Subcutaneous abdominal adipose tissue (tissue), 5 donors: ENCODE data around the gene XRN1.

Experiments
- H3K27ac ChIP-seq: one replicate; pipeline ENCODE4 v1.7.0; 2013; ENCODE audit warnings: low read depth, mild to moderate bottlenecking, inconsistent platforms, low read length, moderate library complexity
- H3K27me3 ChIP-seq, 5 donors: one replicate each; pipeline ENCODE4 v1.7.0; 2013; ENCODE audit warnings: low read length in 5 of 5, inconsistent platforms in 1 of 5; ENCODE audit not compliant: control insufficient read depth in 5 of 5, insufficient read depth in 4 of 5
- H3K36me3 ChIP-seq, 5 donors: one replicate each; pipeline ENCODE4 v1.7.0; 2013; ENCODE audit warnings: low read length in 5 of 5; ENCODE audit not compliant: control insufficient read depth in 5 of 5, insufficient read depth in 5 of 5
- H3K4me1 ChIP-seq, 5 donors: one replicate each; pipeline ENCODE4 v1.7.0; 2013; ENCODE audit warnings: low read length in 5 of 5, mild to moderate bottlenecking in 3 of 5, moderate library complexity in 1 of 5; ENCODE audit not compliant: control insufficient read depth in 5 of 5, insufficient read depth in 5 of 5
- H3K4me3 ChIP-seq, 5 donors: one replicate each; pipeline ENCODE4 v1.7.0; 2013; ENCODE audit warnings: low read length in 5 of 5, low read depth in 1 of 5
- H3K9ac ChIP-seq, 5 donors: one replicate each; pipeline ENCODE4 v1.7.0; 2013; ENCODE audit warnings: low read length in 5 of 5, mild to moderate bottlenecking in 4 of 5, moderate library complexity in 3 of 5
- H3K9me3 ChIP-seq, 5 donors: one replicate each; pipeline ENCODE4 v1.7.0; 2013; ENCODE audit warnings: low read length in 5 of 5; ENCODE audit not compliant: control insufficient read depth in 5 of 5
- donor health status: healthy.
- donor health status: healthy.
- donor health status: healthy.
- donor health status: healthy.
- donor health status: healthy.

Gene XRN1

DNA sequence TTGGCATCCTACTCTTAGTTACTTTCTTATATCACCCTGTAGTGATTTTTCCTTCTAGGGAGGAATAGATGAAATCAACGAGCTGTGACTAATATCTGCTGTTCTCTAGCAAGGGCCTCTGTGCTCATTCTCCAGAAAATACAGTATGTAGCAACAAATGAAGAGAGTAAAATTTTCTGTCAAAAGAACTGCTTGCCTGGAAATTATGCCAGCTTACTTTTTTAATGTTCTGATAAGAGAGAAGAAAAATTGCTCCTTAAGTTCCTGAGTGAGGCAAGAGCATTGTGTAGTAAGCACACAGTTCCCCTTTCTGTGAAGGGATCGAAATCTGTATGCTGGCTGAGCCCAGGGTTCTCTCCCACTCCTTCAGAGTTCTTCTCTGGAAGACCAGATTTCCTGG lies 171.1 kb downstream of the XRN1 start:
- H3K36me3 ChIP-seq = no peaks in the 10 kb centered on the region
- H3K9ac ChIP-seq = peak overlapping the region in 1 of 5 donors; percentile 22
- H3K4me1 ChIP-seq = peaks cover 3 to 19% (median 14%) of the 10 kb centered on the region in 5 donors
- no peak overlapping the region for H3K4me3 ChIP-seq
- no peak overlapping the region for H3K27ac ChIP-seq
- H3K9me3 ChIP-seq = no peaks in the 10 kb centered on the region
- no peaks in the 10 kb centered on the region for H3K27me3 ChIP-seq

DNA sequence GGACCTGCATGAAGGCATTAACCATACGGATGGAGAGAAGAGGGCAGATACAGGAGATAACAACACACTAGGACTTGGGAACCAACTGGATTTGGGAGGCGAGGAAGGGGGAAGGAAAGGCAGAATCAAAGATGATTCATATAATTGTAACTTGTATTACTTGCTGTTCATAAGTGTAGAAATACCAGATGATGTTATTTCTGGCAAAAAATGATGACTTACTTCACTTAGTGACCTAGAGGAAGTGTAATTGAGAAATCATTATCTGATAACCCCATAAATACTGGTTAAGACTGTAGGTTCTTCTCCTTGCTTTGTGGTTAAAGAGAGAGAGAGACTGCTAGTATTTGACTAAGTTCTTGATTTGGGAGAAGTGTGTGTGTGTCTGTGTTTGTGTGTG lies 172.0 kb downstream of the XRN1 start:
- H3K9ac ChIP-seq = peak overlapping the region in 2 of 5 donors; percentile 37 to 42
- no peaks in the 10 kb centered on the region for H3K9me3 ChIP-seq
- no peak overlapping the region for H3K27ac ChIP-seq
- H3K36me3 ChIP-seq = no peaks in the 10 kb centered on the region
- H3K4me3 ChIP-seq = no peak overlapping the region
- peaks cover 3 to 19% (median 14%) of the 10 kb centered on the region in 5 donors for H3K4me1 ChIP-seq
- no peaks in the 10 kb centered on the region for H3K27me3 ChIP-seq

DNA sequence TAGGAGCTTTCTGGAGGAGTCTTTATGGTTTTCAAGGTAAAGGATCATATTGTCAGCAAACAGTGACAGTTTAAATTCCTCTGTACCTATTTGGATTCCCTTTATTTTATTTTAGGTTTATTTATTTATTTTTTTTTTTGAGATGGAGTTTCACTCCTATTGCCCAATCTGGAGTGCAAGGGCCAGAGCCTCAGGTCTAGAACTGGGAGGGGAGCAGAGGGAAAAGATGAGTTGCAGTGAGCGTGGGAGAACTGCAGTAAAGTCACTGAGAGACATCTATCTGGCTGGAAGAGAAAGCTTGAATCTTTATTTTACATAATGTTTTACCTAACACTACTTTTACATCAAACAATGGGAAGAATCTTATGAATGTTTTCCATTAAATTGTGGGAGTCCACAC lies 172.9 kb downstream of the XRN1 start:
- no peaks in the 10 kb centered on the region for H3K27me3 ChIP-seq
- no peak overlapping the region for H3K27ac ChIP-seq
- no peak overlapping the region for H3K9ac ChIP-seq
- H3K36me3 ChIP-seq = no peaks in the 10 kb centered on the region
- H3K9me3 ChIP-seq = no peaks in the 10 kb centered on the region
- H3K4me3 ChIP-seq = no peak overlapping the region
- H3K4me1 ChIP-seq = peaks cover 2 to 18% (median 14%) of the 10 kb centered on the region in 5 donors

DNA sequence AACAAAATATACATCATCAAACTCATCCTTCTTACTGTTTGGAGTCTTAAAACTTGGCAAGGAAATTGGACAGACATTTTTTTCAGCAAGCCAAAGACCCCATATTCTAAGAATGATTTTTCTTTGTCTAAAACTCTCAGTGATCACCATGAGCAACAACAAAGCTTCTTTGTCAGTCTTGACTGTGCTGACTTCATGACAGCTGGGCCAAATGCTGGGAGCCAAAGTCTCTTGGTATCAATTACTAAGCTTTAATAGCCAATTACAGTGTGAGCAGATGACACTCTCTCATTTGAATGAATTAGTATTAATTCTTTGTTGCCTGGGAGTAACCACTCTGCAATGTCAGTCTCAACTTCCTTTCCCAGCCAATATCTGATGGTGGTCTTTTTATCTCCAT lies 174.3 kb downstream of the XRN1 start:
- H3K36me3 ChIP-seq = no peaks in the 10 kb centered on the region
- no peak overlapping the region for H3K9ac ChIP-seq
- no peaks in the 10 kb centered on the region for H3K27me3 ChIP-seq
- no peaks in the 10 kb centered on the region for H3K9me3 ChIP-seq
- H3K4me3 ChIP-seq = no peak overlapping the region
- H3K27ac ChIP-seq = no peak overlapping the region
- H3K4me1 ChIP-seq = peaks cover 2 to 14% (median 11%) of the 10 kb centered on the region in 5 donors

DNA sequence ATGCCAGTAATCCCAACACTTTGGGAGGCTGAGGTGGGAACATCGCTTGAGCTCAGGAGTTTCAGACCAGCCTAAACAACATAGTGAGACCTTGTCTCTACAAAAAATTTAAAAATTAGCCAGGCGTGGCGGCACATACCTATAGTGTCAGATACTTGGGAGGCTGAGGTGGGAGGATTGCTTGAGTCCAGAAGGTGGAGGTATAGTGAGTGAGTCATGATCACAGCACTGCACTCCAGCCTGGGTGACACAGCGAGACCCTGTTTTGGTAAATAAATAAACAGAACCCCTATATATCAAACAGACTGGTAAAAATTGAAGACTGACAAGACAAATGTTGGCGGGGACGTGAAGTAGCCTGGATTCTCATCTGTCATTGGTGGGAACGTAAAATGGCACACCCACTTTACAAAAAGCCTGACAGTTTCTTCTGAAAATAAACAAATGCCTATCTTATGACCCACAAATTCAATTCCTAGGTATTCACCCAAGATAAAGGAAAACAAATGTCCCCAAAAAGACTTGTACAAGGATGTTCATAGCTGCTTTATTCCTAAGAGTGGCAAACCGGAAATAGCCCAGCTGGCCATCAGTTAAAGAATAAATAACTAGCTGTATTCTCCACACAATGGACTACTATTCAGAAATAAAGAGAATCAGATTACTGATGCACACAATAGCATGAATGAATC lies 175.5 kb downstream of the XRN1 start:
- H3K27ac ChIP-seq = no peak overlapping the region
- no peak overlapping the region for H3K9ac ChIP-seq
- peaks cover 2 to 14% (median 11%) of the 10 kb centered on the region in 5 donors for H3K4me1 ChIP-seq
- no peaks in the 10 kb centered on the region for H3K36me3 ChIP-seq
- H3K9me3 ChIP-seq = no peaks in the 10 kb centered on the region
- no peaks in the 10 kb centered on the region for H3K27me3 ChIP-seq
- H3K4me3 ChIP-seq = no peak overlapping the region

DNA sequence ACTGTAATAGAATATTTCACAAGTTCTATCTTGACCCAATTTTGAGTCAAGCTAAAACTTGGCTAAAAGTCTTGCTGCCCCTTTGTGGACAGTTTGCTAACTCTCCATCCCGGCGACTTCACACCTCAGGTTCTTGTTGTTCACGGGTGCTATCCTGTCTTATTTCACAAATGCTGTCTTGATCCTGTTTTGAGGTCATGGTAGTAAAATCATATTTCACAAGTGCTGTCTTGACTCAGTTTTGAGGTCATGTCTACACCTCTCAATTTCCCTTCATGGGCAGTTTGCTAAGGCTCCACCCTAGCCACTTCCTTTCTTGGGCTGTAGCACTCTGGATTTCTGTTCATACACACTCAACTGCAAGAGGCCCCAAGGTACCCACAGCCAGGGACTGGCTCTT lies 177.4 kb downstream of the XRN1 start:
- H3K9me3 ChIP-seq = no peaks in the 10 kb centered on the region
- peaks cover 2 to 6% (median 5%) of the 10 kb centered on the region in 5 donors for H3K4me1 ChIP-seq
- H3K27ac ChIP-seq = no peak overlapping the region
- H3K27me3 ChIP-seq = no peaks in the 10 kb centered on the region
- H3K4me3 ChIP-seq = no peak overlapping the region
- no peaks in the 10 kb centered on the region for H3K36me3 ChIP-seq
- H3K9ac ChIP-seq = no peak overlapping the region

- H3K4me1 ChIP-seq = no peaks in the 10 kb centered on the region
- no peak overlapping the region for H3K4me3 ChIP-seq
- H3K27me3 ChIP-seq = no peaks in the 10 kb centered on the region
- no peaks in the 10 kb centered on the region for H3K9me3 ChIP-seq
- H3K36me3 ChIP-seq = no peaks in the 10 kb centered on the region
- no peak overlapping the region for H3K27ac ChIP-seq
- no peak overlapping the region for H3K9ac ChIP-seq
Measured at GRCh38 chr3:142269767-142270166, 178.1 kb downstream of the XRN1 start.

GRCh38 chr3:142268426-142268825 lies 179.4 kb downstream of the XRN1 start:
- Histone ChIP-seq H3K4me3 (no peak overlapping the region), H3K9ac (no peak overlapping the region), H3K9me3 (no peaks in the 10 kb centered on the region), H3K27ac (no peak overlapping the region), H3K27me3 (no peaks in the 10 kb centered on the region), H3K36me3 (no peaks in the 10 kb centered on the region), H3K4me1 (no peaks in the 10 kb centered on the region)

GRCh38 chr3:142267269-142267668 lies 180.6 kb downstream of the XRN1 start:
- Histone ChIP-seq H3K4me1 (no peaks in the 10 kb centered on the region), H3K27me3 (no peaks in the 10 kb centered on the region), H3K9ac (no peak overlapping the region), H3K9me3 (no peaks in the 10 kb centered on the region), H3K36me3 (no peaks in the 10 kb centered on the region), H3K27ac (no peak overlapping the region), H3K4me3 (no peak overlapping the region)

GRCh38 chr3:142263112-142263511 lies 184.7 kb downstream of the XRN1 start:
- Histone ChIP-seq H3K36me3 (no peaks in the 10 kb centered on the region), H3K9ac (no peak overlapping the region), H3K27ac (no peak overlapping the region), H3K4me3 (no peak overlapping the region), H3K4me1 (no peaks in the 10 kb centered on the region), H3K9me3 (no peaks in the 10 kb centered on the region), H3K27me3 (no peaks in the 10 kb centered on the region)
